ENCODE measurements around the gene H2BK1. TPM values are rescaled to one million over a fixed set of nuclear protein-coding genes. Genes with fewer than 3 reads are reported as not detected.

H2BK1 gene
- total and polyA plus RNA-seq, 10 donors: 0.24 TPM; not detected in 9

DNA sequence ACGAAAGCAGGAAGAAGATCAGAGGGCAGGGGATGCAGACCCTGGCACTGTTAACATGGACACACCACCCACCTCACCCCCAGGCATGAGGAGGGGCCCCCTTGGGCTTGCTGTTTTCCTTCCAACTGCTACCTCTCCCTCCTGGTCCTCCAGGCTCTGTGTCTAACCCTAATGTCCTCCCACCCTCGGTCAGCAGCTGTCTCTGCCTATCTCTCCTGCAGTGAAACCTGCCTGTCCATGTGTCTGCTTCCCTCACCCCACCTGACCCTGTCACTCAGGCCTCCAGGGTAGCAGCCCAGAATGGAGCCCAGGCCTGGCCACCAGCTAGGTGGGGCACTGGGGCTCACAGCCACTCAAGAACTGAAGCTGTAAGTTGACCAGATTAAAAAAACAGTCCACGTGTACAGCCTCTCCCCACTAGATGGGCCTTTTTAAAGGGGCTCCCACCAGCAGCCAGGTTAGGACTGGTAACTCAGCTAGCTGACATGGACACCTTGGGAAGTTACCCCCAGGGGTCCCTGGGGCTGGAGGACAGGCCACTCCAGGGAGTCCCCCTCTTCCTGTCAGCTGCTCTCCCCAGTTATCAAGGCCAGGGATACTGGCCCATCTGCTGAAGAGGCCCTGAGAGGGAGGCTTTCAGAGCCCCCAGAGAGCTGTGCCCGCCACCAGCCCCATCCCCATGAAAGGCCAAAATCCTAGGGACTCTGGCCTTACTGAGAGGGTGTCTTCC is 36.7 kb upstream of the H2BK1 start:
- Histone ChIP-seq H3K4me1 (peaks cover 41 to 93% (median 79%) of the 10 kb centered on the region in 6 donors), H3K27ac (peak overlapping the region in 3 of 8 donors; percentile 13 to 84 (median 84)), H3K4me3 (peak overlapping the region in 1 of 8 donors; percentile 55), H3K9me3 (no peaks in the 10 kb centered on the region), H3K36me3 (peaks cover 0 to 3% (median 0%) of the 10 kb centered on the region in 6 donors), H3K27me3 (replicated peaks in 1 of 7) (peaks cover 0 to 84% (median 10%) of the 10 kb centered on the region in 7 donors)
- TF ChIP-seq POLR2AphosphoS5 (IDR thresholded peaks at IDR 0.05) (no peak), POLR2A (IDR thresholded peaks at IDR 0.05) (no peak)
- TF ChIP-seq, protein P1, sequence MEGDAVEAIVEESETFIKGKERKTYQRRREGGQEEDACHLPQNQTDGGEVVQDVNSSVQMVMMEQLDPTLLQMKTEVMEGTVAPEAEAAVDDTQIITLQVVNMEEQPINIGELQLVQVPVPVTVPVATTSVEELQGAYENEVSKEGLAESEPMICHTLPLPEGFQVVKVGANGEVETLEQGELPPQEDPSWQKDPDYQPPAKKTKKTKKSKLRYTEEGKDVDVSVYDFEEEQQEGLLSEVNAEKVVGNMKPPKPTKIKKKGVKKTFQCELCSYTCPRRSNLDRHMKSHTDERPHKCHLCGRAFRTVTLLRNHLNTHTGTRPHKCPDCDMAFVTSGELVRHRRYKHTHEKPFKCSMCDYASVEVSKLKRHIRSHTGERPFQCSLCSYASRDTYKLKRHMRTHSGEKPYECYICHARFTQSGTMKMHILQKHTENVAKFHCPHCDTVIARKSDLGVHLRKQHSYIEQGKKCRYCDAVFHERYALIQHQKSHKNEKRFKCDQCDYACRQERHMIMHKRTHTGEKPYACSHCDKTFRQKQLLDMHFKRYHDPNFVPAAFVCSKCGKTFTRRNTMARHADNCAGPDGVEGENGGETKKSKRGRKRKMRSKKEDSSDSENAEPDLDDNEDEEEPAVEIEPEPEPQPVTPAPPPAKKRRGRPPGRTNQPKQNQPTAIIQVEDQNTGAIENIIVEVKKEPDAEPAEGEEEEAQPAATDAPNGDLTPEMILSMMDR (IDR thresholded peaks at IDR 0.05 in 8 of 11, conservative IDR thresholded peaks at IDR 0.05 in 3 of 11): no peak
- DNase-seq: no peak
- WGBS, 5 donors: 56 to 69% (median 64%) methylated on average over 4 of the region's 4 CpGs
- intact Hi-C loops (cut with DNase I; ENCODE audit: low total_unique reads): loop anchor here (10.0 kb wide), 1 partner anchor 58 kb away; no protein-coding TSS in a partner anchor

DNA sequence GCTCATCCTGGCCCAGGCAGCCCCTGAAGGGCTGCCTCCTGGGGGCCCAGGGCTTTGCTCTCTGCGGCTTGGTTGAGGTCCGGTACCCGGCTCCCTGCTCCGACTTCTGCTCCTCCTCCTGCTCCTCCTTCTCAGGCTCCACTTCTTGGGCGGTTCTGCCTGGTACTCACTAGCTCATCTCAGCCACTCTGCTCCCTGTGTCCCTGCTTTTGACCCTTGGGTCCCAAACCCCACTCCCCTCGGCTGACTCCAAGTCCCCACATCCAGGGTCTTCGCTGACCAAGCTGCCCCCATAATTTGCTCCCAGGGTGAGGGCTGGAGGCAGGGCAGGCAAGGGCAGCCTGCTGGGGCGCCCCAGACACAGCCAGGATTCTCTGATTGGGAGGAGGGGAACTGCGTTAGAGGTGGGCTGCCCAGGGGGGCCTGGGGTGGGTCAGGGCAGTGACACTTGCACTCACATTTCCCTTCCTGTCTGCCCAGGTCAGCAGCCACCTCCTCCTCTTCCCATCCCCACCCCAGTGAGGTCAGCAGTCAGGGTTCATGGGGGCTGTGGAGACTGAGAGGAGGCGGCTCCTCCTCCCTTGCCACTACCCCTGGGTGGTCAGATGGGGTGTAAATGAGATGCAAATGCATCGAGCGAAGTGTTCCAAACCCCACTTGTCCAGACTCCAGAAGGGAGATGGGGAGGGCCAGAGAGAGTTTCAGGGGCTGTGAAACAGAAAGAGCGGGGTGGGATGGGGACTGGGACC is 36.0 kb upstream of the H2BK1 start:
- intact Hi-C loops (cut with DNase I; ENCODE audit: low total_unique reads): loop anchor here (10.0 kb wide), 1 partner anchor 59 kb away; no protein-coding TSS in a partner anchor
- Histone ChIP-seq H3K9me3 (no peaks in the 10 kb centered on the region), H3K36me3 (peaks cover 0 to 10% (median 4%) of the 10 kb centered on the region in 6 donors), H3K27ac (peak overlapping the region in 2 of 8 donors; percentile 8 to 13), H3K4me1 (peaks cover 40 to 88% (median 74%) of the 10 kb centered on the region in 6 donors), H3K4me3 (peak overlapping the region in 2 of 8 donors; percentile 40 to 70), H3K27me3 (replicated peaks in 1 of 7) (peaks cover 0 to 77% (median 10%) of the 10 kb centered on the region in 7 donors)
- TF ChIP-seq POLR2A (IDR thresholded peaks at IDR 0.05) (no peak), POLR2AphosphoS5 (IDR thresholded peaks at IDR 0.05) (no peak)
- TF ChIP-seq, protein P1 (IDR thresholded peaks at IDR 0.05 in 8 of 11, conservative IDR thresholded peaks at IDR 0.05 in 3 of 11): no peak
- no peak for DNase-seq
- 55 to 69% (median 59%) methylated on average over 13 of the region's 13 CpGs for WGBS, 5 donors

- intact Hi-C loops (cut with DNase I; ENCODE audit: low total_unique reads): loop anchor here (10.0 kb wide), 1 partner anchor 59 kb away; no protein-coding TSS in a partner anchor
Measured at GRCh38 chr7:151245360-151246101, 35.2 kb upstream of the H2BK1 start.

More at GRCh38 chr7:151245360-151246101, 35.2 kb upstream of the H2BK1 start:
- peaks cover 0 to 70% (median 10%) of the 10 kb centered on the region in 7 donors for H3K27me3 ChIP-seq (replicated peaks in 1 of 7)
- peak overlapping the region in 3 of 8 donors; percentile 8 to 19 (median 13) for H3K27ac ChIP-seq
- TF ChIP-seq, protein P1 (IDR thresholded peaks at IDR 0.05 in 8 of 11, conservative IDR thresholded peaks at IDR 0.05 in 3 of 11): peak in 10 of 11 experiments; percentile 8 to 90 (median 72)
- TF ChIP-seq POLR2A (IDR thresholded peaks at IDR 0.05) (no peak), POLR2AphosphoS5 (IDR thresholded peaks at IDR 0.05) (no peak)
- peak; percentile 90 for DNase-seq
- no peaks in the 10 kb centered on the region for H3K9me3 ChIP-seq
- H3K36me3 ChIP-seq: peaks cover 0 to 18% (median 7%) of the 10 kb centered on the region in 6 donors
- 3 to 8% (median 3%) methylated on average over 26 to 60 of the region's 60 CpGs for WGBS, 5 donors
- peak overlapping the region in 6 of 8 donors; percentile 26 to 70 (median 38) for H3K4me3 ChIP-seq
- H3K4me1 ChIP-seq: peaks cover 40 to 80% (median 67%) of the 10 kb centered on the region in 6 donors

Measured in spleen (tissue), 11 donors.